ENCODE measurements around the gene PLAGL1.
"Not testable (repeated sequence)": the region's sequence is repeated elsewhere in the genome, so short reads cannot be mapped to it uniquely, and the experiment has no call there.

Gene PLAGL1

GRCh38 chr6:144008120-144008811 is at the start of gene PLAGL1:
PLAGL1 (minus strand) TSS chr6:144008259; CDS start chr6:143948136, 60,123 bp downstream.
- DNase-seq (ENCODE audit: insufficient read length, low spot score), result peak; percentile 25

GRCh38 chr6:144055121-144055931 is 47.3 kb upstream of the PLAGL1 start:
- FAIRE-seq (peak; percentile 90), DNase-seq (ENCODE audit: insufficient read length, low spot score) (no peak)

More at GRCh38 chr6:144008120-144008811, at the start of gene PLAGL1:
- FAIRE-seq, result no peak

GRCh38 chr6:144053601-144054000 is 45.5 kb upstream of the PLAGL1 start:
- FAIRE-seq (peak; percentile 18), DNase-seq (ENCODE audit: insufficient read length, low spot score) (no peak)

GRCh38 chr6:144052488-144052887 is 44.4 kb upstream of the PLAGL1 start:
- no peak for FAIRE-seq
- no peak for DNase-seq (ENCODE audit: insufficient read length, low spot score)

GRCh38 chr6:144049386-144049785 is 41.3 kb upstream of the PLAGL1 start:
- no peak for DNase-seq (ENCODE audit: insufficient read length, low spot score)
- no peak for FAIRE-seq

DNA sequence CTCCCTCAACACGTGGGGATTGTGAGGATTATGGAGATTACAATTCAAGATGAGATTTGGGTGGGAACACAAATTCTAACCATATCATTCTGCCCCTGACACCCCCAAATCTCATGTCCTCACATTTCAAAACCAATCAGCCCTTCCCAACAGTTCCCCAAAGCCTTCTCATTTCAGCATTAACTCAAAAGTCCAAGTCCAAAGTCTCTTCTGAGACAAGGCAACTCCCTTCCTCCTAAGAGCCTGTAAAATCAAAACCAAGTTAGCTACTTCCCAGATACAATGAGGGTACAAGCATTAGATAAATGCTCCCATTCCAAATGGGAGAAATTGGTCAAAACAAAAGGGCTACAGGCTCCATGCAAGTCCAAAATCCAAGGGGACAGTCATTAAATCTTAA is 39.6 kb upstream of the PLAGL1 start:
- no peak for DNase-seq (ENCODE audit: insufficient read length, low spot score)
- no peak for FAIRE-seq

- not testable (repeated sequence) for FAIRE-seq; DNase-seq (ENCODE audit: insufficient read length, low spot score)
These were observed 38.6 kb upstream of the PLAGL1 start for GRCh38 chr6:144046672-144047071.

DNA sequence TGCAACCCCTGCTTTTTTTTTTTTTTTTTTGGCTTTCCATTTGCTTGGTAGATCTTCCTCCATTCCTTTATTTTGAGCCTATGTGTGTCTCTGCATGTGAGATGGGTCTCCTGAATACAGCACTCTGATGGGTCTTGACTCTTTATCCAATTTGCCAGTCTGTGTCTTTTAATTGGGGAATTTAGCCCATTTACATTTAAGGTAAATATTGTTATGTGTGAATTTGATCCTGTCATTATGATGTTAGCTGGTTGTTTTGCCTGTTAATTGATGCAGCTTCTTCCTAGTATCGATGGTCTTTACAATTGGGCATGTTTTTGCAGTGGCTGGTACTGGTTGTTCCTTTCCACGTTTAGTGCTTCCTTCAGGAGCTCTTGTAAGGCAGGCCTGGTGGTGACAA is 36.9 kb upstream of the PLAGL1 start:
- not testable (repeated sequence) for DNase-seq (ENCODE audit: insufficient read length, low spot score); FAIRE-seq

DNA sequence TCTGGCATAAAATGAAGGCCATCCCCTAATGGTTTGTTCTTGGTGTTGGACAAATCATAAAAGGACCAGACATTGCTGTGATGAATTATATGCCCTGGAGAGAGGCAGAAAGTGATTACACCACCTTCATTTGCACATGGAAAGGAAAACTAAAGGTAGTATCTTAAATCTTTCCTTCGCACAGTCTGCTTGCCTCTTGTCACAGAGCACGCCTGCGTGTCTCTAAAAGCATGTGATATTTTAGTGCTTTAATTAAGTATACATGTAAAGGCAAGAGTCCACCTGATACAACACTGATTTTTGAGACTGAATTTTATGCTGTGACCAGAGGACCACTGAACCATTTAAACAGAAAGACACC is 28.8 kb upstream of the PLAGL1 start:
- FAIRE-seq, result peak; percentile 80
- DNase-seq (ENCODE audit: insufficient read length, low spot score), result no peak

DNA sequence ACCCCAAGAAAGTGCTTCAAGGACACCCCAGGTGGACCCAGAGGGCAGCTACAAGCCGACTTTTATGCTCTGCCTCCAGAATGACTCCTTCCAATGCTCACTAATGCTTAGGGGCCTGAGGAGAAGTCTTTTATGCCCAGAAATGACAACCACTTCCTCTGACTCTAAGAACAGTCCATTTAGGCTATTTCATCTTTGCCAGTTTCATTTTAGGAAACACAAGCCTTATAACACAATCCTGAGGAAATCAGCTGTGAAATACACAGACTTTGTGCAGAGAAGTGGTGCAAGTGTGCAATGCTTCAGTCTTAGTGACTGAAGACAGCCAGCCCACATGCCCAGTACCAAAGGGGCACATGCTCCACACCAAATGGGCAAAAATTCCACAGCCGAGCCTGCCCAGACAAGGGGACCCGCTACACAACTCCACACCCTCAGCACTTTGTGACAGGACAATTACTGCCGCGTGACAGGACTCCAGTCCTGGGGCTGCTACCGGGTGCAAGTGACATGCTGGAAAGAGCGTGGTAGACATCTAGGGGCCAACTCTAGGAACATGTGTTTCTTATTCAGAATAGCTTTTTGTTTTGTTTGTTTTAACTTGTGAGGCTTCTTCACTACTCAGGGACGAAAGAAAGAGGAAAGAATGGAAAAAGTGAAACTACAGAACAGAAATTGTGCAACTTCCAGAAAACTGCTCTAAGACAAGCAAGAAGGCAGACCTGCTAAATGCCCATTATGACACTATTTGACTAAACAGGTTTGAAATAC is 28.2 kb upstream of the PLAGL1 start:
- DNase-seq (ENCODE audit: insufficient read length, low spot score), result peak; percentile 26
- peak; percentile 75 for FAIRE-seq

- no peak for DNase-seq (ENCODE audit: insufficient read length, low spot score)
- FAIRE-seq, result peak; percentile 21
These were observed 27.4 kb upstream of the PLAGL1 start for GRCh38 chr6:144035416-144035815.

DNA sequence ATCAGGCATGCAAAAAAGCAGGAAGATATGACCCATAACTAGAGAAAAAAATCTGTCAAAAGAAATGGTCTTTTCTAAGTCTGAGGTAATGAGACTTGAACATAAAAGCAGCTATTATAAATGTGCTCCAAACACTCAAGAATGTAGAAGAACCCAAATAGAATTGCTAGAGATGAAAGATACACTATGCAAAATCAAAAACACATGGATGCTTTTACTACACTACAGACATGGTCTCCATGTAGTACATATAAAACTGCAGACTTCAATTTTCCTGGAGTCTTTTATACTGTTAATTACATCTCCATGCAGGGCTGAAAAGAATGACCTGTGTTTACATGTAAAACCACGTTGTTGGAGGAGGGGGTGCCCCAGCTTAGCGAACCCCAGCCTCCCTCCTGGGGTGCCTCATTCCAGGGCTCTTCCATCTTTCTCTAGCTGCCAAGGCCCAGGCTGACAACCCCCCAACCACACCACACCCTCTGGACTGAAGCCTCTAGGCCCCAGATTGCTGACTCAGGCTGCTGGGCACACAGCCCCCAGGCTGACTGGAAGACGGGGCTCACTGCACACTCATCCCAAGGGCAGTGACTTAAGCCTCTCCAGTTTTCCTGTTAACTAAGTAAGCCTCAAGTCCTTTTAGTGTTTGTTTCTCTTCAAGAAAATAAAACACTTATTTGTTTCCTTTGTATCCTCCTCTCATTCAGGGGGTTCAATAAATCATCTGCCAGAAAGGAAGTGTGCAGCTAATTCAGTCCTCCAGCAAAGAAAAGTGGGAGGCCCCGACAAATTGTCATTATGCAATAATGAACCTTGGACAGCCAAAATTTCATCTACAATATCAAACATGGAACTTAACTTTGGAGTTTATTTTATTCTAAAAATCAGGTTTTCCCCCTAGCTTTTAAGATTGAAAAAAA is 26.0 kb upstream of the PLAGL1 start:
- no peak for DNase-seq (ENCODE audit: insufficient read length, low spot score)
- no peak for FAIRE-seq

GRCh38 chr6:144029452-144029851 is 21.4 kb upstream of the PLAGL1 start:
- FAIRE-seq, result peak; percentile 52
- DNase-seq (ENCODE audit: insufficient read length, low spot score), result no peak

GRCh38 chr6:144027932-144028587 is 20.0 kb upstream of the PLAGL1 start:
- FAIRE-seq, result no peak
- DNase-seq (ENCODE audit: insufficient read length, low spot score), result no peak

- no peak for FAIRE-seq
- no peak for DNase-seq (ENCODE audit: insufficient read length, low spot score)
These were observed 15.2 kb upstream of the PLAGL1 start for GRCh38 chr6:144023216-144023615.

DNA sequence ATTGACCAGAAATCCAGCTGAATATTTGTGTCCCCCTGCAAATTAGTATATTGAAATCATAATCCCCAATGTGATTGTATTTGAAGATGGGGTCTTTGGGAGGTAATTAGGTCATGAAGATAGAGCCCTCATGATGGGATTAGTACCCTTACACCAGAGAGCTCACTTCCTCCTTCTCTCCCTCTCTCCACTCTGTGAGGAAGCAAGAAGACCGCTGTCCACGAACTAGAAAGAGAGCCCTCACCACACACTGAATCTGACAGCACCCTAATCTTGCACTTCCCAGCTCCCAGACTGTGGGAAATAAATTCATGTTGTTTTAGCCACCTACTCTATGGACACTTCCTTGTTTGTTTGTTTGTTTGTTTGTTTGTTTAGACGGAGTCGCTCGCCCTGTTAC is 11.9 kb upstream of the PLAGL1 start:
- FAIRE-seq, result no peak
- no peak for DNase-seq (ENCODE audit: insufficient read length, low spot score)

DNA sequence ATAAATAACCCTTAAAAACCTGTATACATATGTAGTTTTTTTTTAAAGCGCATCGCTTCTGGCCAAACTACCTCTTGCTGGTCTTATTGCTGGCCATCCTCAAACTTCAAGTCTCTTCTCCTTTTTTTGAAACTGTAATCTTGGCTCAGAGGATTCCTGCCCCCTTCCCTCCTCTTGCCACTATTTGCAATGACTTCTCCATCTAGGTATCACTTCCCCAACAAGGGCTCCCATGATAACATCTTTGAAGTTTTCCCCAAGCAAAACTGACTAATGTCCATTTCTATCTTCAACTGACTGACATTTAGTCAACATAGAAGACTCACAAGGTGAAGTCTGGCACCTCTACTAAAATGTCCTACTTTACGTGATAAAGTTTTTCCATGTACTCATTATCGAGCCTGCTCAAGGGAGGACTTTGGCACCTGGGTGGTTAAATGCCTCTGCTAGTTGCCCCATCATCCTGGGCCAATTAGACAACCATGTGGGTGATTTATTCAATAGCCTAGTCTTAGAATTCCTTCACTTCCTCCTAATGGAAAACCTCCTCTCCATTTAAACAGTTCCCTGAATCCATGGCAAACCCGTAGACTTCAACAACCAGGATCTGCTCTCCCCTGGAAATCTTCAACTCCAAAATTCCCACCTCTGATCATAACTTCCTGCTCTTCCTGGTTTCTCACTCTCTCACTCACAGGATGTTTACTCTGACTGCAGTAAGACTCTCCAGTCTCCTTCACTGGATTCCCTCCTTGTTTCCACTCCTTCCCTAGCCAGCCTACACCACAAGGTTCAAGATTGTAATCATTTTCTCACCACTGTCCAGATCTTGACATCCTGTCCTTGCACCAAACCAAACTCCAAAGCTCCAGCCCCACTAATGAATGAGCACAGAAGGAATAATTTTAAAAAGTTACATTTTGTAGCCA is 9.4 kb upstream of the PLAGL1 start:
- FAIRE-seq, result peak; percentile 33
- no peak for DNase-seq (ENCODE audit: insufficient read length, low spot score)

GRCh38 chr6:144013486-144013909 is 5.4 kb upstream of the PLAGL1 start:
- DNase-seq (ENCODE audit: insufficient read length, low spot score) (peak; percentile 41), FAIRE-seq (peak; percentile 97)

DNA sequence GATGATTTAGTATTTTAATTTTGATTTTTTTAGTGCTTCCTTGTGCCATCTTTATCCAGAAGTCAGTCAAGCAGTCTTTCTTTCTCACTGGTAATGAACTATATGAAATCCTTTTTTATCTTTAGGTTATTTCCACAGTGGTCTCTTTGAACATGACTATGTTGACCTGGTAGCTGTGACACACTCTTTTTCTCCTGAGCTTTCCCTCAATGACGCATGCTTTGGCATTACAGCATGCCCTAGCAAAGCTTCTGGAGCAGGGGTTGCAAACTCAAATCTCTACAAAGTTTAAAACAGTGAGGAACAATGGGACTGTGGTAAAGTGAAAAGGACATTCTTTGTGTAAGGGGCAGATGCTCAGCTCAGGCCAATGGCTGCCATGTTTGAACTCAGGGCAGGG is 4.5 kb upstream of the PLAGL1 start:
- DNase-seq (ENCODE audit: insufficient read length, low spot score), result no peak
- FAIRE-seq, result no peak

Data from GM19239 (cell line).